ENCODE data around the gene SLC34A3.

Gene SLC34A3

DNA sequence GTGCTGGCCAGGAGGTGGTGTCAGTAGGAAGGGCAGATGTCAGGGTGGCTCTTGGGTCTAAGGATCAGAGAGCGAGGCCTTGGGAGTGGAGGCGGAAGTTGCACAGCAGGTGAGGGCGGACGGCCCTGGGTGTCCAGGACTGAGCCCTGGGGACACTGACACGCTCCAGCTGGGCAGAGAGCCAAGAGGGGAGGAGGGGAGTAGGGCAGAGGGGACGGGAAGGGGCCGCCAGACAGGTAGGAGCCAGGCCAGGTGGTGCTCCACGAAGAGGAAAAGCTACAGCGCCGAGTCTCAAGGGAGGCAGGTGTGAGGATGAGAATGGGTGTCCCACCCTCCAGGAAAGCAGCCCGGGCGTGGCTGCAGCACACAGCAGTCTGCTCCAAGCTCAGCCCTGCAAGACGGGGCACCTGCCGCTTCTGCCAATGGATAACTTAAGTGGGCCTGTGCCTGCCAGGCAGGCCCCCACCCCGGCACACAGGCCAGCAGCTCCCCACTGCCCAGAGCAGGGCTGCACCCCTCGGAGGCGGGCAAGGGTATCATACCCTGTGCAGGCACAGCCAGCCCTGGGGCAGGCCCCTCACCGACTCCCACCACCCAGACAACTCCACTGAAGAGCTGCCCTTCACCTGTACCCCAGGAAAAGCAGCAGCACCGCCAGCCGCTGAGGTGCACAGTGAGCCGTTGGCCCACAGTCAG, 35.0 kb upstream of the SLC34A3 start:
- no peak for DNase-seq (ENCODE audit: low spot score)

DNA sequence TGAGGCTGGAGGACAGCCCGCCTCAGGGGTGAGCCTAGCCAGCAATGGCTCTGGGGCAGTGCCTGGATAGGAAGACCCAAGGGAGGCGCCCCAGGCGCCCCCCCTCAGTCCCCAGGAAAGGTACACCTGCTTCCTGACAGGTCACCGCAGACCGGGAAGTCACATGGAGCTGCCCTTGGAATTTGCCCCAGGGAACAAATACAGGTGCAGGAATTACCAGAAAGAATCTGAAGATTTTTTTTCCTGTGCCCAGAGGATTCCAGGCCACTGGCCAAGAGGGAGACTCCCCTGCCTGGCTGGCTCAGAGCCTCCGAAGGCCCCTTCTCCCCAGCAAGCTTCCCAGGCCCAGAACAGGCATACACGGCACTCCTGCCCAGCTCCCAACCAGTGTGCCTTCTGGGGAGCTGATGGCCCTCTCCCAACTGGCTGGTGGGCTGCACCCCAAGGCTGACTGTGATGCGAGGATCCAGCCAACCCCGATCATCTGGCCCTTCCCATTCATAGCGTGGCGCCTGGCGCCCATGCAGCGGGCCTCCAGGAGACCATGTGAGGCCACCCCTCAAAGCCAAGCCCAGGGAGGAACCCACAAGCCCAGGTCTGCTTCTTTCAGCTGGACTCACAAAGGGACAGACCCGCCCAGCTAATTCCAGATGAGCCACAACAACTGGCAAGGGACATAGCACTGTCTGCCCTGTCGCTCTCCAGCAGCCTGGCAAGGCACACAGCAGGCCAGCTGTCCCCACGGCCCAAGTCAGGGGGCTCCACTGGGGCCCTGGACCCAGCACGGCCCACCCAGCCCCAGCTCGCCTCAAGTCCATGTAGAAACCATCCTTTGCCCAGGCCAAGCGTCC, 32.4 kb upstream of the SLC34A3 start:
- DNase-seq (ENCODE audit: low spot score), result no peak

DNA sequence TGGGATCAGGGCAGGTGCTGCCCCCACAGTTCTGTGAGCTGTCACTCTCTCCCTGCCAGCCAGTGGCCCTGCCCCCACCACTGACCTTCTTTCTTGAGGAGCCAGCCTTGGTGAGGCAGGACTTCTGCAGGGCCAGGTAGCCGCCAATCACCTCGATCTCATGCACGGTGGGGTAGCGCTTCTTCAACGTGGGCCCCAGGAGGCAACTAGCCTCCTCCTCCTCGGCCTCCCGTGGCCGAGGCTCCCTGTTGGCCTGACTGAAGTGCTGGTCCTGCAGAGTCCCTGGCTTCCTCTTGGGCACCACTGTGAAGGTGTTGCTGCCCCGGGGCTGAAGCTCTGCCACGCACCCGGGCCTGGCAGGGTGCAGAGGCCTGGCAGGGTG, 31.8 kb upstream of the SLC34A3 start:
- no peak for DNase-seq (ENCODE audit: low spot score)

GRCh38 chr9:137199411-137200121, 31.1 kb upstream of the SLC34A3 start:
- no peak for DNase-seq (ENCODE audit: low spot score)

- DNase-seq (ENCODE audit: low spot score), result peak; percentile 99
Measured at GRCh38 chr9:137200311-137201204, 30.1 kb upstream of the SLC34A3 start, which contains the start of gene TPRN. Gene TPRN, minus strand, starts transcription at chr9:137200741. Its CDS starts 30 bp downstream, at chr9:137200711.

DNA sequence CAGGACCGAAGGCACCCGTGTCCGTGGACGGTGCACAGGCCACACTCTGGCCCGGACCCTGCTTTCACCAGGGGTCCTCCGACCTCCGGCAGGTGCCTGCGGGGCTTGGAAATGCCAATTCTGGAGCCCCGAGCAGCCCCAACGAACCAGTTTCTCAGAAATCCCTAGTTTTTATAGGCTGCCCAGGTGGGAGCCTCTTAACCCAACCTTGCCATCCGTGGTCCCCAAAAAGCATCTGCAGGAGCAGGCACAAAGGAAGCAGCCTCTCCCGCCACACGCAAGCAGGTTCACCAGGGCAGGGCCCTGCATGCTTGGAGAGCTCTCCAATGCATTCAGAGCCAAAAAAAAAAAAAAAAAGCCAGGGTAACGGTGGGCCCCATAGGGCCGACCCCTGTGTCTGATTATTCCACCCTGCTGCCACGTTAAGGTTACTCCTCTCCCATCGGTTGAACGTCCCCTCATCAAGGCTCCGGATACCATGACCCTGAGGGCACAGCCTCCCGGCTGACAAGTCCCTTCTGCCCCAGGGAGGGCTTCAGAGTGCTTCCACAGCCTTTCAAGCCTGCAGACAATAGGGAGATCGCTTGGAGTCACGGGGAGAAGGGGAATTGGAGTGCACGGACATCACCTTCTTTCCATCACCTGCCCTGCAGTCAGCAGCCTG, 29.4 kb upstream of the SLC34A3 start:
- peak; percentile 41 for DNase-seq (ENCODE audit: low spot score)

GRCh38 chr9:137202966-137203365, 27.7 kb upstream of the SLC34A3 start:
- no peak for DNase-seq (ENCODE audit: low spot score)

DNA sequence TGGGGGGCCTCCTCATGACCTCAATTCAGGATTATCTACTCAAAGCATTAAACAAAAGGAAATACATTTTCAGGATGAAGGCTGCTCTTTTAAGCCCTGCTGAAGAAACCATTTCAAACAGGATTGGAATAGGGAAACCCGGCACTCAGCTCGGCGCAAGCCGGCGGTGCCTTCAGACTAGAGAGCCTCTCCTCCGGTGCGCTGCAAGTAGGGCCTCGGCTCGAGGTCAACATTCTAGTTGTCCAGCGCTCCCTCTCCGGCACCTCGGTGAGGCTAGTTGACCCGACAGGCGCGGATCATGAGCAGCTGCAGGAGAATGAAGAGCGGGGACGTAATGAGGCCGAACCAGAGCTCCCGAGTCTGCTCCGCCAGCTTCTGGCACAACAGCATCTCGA, 26.0 kb upstream of the SLC34A3 start:
- no peak for DNase-seq (ENCODE audit: low spot score)

DNA sequence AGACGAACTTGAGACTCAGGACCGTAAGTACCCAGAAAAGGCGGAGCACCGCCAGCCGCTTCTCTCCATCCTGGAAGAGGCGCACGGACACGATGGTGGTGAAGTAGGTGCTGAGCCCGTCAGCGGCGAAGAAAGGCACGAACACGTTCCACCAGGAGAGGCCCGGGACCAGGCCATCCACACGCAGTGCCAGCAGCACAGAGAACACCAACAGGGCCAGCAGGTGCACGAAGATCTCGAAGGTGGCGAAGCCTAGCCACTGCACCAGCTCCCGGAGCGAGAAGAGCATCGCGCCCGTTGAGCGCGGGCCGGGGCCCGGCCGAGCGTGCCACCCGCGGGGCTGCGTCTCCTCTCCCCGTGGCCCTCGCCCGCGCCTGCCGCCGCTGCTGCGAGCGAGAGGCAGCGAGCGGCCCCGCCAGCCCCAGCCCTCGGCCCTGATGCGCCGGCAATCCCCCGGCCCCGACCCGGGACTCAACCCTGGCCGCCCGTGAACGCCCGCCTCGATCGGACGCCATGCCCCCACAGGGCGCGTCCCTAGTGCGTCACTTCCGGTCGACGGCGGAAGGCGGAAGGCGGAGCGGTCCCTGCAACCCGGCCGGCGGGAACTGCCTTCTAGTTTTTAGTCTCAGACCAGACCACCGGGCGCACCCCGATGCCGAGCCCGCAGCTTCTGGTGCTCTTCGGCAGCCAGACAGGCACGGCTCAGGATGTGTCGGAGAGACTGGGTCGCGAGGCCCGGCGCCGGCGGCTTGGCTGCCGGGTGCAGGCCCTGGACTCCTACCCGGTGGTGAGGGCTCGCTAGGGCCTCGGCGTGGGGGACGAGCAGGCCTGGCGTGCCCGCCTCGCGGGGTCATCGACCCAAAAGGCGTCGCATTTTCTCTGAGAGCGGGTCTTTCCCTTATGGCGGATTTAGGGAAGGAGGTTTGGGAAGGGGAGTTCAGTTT, 25.3 kb upstream of the SLC34A3 start, which contains the start of the genes NDOR1 and TMEM203:
NDOR1 (plus strand) TSS at position 575 of the 944 bp plus-strand sequence; CDS start at position 653, 78 bp downstream.
TMEM203 (minus strand) TSS at position 523 of the 944 bp plus-strand sequence; CDS start at position 289, 234 bp downstream.
- peak; percentile 94 for DNase-seq (ENCODE audit: low spot score)

- no peak for DNase-seq (ENCODE audit: low spot score)
Measured at GRCh38 chr9:137206602-137207001, 24.1 kb upstream of the SLC34A3 start.

DNA sequence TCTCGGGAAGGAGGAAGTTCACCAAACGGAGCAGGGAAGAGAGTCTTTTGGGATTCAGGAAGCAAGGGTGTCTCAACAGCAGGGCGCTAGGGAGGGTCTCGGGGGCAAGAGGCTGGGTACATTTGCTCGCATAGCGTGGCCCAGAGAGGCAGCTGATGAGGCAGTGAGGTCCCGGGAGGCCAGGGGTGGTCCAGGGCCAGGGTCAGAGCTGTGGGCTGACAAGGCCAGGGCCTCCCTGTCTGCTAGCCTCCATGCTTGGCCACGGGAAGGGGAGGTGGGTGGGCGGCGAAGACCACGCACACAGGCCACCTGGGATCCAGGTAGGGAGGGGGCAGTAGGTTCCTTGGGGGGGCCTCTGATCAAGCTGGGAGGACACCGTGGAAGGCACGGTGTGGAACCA, 19.2 kb upstream of the SLC34A3 start:
- no peak for DNase-seq (ENCODE audit: low spot score)

GRCh38 chr9:137212520-137212919, 18.2 kb upstream of the SLC34A3 start:
- no peak for DNase-seq (ENCODE audit: low spot score)

DNA sequence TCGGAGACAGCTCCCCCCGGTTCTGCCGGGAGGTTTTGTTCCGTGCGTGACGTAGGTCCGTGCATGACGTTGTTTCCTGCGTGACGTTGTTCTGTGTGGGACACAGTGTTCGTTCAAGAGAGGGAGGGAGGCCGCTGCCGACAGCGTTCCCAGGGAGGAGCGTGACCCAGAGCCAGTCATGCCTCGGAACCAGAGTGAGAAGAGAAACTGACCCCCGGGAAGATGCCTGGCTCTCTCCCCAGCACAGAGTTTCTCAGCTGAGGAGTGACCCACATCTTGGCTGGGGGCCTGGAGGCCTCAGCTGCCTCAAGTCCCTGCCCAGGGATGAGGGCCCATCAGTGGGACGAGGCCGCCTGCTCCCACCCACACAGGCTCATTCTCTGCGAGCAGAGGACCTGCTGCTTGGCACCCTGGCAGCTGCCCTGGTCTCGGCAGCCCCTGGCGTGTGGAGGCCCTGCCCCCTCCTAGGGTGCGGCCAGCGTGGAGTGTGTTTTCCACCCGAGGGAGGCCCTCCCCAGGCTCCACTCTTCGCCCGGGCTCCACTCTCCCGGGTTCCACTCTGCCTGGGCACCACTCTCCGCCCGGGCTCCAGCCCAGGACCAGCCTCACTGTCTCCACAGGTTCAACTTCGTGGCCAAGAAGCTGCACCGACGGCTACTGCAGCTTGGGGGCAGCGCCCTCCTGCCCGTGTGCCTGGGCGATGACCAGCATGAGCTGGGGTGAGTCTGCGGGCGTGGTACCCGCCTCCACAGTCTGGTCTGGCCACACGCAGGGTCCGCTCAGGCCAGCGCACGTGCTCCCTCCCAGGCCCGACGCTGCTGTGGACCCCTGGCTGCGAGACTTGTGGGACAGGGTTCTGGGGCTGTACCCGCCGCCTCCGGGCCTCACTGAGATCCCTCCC, 17.3 kb upstream of the SLC34A3 start:
- no peak for DNase-seq (ENCODE audit: low spot score)

DNA sequence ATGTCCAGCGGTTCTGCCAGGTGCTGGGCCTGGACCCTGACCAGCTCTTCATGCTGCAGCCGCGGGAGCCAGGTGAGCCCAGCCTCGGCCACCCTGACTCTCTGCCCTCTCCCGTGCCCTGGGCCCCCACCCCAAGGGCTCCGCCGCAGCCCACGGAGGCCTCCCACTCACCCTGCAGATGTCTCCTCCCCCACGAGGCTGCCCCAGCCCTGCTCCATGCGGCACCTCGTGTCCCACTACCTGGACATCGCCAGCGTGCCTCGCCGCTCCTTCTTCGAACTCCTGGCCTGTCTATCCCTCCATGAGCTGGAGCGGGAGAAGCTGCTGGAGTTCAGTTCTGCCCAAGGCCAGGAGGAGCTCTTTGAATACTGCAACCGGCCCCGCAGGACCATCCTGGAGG, 16.1 kb upstream of the SLC34A3 start:
- DNase-seq (ENCODE audit: low spot score), result no peak

DNA sequence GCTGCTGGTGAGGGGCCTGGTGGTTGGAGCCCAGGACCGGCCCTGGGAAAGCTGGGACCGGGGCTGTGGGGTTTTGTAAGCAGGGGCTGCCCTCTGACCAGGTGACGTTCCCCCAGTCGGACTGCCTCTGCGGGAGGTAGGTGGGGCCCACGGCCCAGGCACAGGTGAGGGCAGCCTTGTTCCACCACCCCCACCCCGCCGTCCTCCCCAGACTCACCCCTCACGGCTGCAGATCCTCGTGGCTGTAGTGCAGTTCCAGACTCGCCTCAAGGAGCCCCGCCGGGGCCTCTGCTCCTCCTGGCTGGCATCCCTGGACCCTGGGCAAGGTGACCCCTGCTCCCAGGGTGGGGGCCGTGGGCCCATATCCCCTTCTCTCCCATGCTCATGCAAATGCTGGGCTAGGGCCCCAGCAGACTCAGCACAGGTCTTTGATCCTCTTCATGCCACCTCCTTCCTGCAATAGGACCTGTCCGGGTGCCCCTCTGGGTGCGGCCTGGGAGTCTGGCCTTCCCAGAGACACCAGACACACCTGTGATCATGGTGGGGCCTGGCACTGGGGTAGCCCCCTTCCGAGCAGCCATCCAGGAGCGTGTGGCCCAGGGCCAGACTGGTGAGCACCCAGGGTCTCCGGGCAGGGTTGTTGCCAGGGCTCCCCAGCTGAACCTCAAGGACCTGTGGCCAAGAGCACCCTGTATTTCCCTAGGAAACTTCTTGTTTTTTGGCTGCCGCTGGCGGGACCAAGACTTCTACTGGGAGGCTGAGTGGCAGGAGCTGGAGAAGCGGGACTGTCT, 15.3 kb upstream of the SLC34A3 start:
- no peak for DNase-seq (ENCODE audit: low spot score)

- no peak for DNase-seq (ENCODE audit: low spot score)
Measured at GRCh38 chr9:137216188-137216965, 14.3 kb upstream of the SLC34A3 start.
